ENCODE results near the gene NR2F1-AS1.

NR2F1-AS1 gene

DNA sequence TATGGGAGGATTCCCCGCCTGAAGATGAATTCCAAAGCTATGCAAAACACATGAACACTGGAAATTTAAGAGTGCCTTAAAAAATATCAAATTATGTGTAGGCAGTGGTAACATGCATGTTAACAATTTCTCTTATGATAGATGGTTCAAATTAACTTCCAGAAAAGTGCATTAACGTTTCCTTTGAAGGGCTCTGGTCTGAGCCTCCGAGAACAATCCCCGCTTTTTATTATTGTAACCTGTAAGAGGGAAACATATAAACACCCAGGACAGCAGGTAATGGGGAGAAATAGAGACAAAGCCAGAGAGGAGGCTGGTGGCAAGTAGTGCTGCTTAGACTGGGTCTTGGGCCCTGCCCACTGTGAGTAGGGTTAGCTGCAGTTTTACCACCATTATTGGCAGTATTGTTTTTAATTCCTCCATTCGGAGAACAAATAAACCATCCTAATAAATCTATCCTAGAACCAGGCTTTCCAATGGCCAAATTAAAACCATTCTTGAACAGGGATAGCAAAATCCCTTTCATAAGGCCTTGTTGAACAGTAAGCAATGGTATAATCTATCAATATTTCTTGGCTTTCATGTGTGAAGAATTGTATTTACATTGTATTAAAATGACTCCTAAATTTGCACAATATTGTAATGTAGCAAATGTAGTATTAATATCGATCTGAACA, 8.3 kb upstream of the NR2F1-AS1 start:
- no peak for DNase-seq (ENCODE audit: low read depth)

DNA sequence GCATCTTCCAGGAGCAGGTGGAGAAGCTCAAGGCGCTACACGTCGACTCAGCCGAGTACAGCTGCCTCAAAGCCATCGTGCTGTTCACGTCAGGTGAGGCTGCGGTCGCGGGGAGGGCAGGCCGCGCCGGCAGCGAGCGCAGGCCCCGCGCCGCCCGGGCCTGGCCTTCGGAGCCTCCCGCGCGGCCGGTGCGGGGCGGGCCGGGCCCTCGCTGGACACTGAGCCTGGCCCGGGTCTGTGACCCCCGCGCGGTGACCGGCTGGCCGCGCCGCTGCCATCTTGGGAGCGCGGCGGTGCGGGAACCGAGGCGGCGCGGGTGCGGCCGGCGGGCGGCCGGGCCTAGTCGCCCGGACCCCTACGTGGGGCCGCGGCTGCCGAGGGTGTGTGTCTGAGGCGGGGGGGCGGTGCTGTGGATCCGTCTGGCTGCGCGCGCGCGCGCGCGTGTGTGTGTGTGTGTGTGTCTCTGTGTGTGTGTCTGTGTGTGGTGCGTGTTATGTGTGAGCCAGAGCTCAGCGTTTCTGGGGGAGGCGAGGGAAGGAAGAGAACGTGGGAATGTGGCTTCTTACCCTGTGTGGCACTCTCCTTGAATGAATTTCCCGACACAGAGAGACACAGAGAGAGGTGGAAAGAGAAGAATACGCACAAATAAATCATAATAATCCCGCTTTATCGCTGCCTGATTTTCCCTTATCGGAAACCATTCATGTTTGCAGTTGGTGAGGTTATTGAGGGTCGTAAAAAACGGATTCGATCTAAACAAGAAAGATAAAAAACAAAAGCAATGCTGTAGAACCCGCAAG, 7.5 kb upstream of the NR2F1-AS1 start:
- no peak for DNase-seq (ENCODE audit: low read depth)

DNA sequence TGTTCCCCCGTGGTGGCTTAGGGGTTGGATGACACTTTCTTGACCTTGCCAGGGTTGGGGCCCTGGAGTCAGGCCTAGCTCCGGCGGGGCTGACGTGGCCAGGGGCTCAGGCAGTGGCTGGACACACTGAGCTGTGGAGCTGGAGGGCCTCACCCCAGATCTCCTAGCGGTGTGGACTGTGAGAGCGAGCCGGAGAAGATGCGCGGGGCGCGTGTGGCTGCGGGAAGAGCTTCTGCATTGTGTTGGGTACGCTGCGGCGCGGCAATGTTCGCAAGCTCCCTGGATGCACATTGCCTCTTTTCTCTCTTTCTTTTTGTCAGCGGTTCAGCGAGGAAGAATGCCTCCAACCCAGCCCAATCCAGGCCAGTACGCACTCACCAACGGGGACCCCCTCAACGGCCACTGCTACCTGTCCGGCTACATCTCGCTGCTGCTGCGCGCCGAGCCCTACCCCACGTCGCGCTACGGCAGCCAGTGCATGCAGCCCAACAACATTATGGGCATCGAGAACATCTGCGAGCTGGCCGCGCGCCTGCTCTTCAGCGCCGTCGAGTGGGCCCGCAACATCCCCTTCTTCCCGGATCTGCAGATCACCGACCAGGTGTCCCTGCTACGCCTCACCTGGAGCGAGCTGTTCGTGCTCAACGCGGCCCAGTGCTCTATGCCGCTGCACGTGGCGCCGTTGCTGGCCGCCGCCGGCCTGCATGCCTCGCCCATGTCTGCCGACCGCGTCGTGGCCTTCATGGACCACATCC, 6.8 kb upstream of the NR2F1-AS1 start:
- DNase-seq (ENCODE audit: low read depth), result no peak

DNA sequence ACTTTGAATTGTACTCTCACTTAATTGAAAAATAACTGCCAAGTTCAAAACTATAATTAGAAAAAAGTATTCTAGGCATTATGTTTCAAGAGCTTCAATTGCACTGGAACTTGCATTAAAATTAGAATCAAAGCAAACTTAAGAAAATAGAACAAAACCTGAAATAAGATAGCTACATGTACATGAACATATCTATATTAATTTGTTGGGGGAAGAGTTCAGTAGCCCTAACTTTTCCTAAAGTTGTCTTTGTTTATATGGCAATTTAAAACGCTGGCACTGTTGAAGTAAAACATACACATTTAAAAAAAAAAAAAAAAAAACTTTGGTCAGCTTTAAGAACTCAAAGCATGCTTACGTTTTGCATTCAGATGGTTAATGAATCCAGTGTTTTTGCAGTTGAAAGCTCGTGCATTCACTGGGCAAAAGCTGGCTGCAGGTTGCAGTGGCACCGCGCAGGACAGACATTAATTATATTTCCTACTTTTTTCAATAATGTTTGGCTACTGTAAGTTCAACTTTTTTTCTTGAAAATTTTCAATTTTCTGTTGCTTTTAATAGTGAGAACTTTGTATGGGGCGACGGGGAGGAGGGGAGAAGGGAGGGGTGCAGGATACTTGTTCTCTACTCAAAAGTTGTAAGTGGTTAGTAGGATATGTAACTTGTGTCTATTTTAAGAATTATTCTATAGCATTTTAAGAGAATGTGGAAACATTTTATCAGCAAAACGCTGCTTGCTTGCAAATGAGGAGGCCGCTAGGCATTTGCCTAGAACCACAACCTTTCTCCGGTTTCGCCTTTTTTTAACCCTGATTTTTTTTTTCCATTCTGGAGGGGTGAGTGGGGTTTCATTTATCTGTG, 5.9 kb upstream of the NR2F1-AS1 start:
- no peak for DNase-seq (ENCODE audit: low read depth)

DNA sequence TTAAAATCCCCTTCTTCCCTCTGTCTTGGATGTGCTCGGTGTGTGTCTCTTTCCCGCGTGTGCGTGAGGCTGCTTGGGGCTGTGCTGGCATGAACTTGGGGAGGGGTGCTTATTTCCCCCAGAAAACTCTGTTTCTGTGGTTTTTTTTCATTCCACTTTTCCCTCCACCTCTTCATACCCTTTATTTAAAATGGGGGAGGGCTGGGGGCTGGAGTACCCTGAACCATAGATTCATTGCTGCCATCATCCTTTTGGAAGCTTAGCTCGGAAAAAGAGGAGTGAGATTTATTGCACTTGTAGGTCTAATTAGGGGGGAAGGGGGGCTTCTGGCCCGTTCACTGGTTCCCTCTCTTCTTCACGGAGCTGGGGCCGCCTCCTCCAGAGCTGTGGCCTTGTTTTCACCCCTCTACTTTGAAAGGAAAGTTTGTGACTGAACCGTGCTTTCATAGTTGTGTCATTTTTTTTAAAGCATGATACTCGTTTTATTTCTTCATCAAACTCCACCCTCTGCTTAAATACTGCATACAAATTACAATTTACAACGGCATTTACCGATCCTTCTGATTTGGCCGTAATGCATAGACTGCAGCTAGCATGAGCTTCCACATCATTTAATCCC, 4.9 kb upstream of the NR2F1-AS1 start:
- no peak for DNase-seq (ENCODE audit: low read depth)

- no peak for DNase-seq (ENCODE audit: low read depth)
These were observed 4.2 kb upstream of the NR2F1-AS1 start for GRCh38 chr5:93585041-93585766.

DNA sequence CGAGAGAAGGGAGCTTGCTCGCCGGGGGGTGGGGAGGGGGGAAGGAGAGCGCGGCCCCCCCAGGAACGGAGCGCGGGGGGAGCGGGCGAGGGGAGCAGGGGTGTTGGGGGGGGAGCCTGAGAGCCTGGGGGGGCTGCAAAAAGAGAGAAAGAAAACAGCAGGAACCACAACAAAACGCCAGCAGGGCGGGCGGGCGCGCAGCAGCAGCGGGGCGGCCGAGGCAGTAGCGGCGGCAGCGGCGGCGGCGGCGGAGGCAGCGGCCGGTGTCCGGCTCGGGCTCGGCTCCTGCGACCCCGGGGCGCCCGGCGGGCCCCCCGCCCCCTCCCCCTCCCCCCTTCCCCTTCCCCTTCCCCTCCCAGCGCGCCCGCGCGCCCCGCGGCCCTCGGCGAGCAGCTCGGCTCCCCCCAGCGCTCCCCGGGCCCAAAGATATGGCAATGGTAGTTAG, 3.6 kb upstream of the NR2F1-AS1 start:
- DNase-seq (ENCODE audit: low read depth), result no peak

- DNase-seq (ENCODE audit: low read depth), result no peak
These were observed 3.0 kb upstream of the NR2F1-AS1 start for GRCh38 chr5:93583768-93584595.

DNA sequence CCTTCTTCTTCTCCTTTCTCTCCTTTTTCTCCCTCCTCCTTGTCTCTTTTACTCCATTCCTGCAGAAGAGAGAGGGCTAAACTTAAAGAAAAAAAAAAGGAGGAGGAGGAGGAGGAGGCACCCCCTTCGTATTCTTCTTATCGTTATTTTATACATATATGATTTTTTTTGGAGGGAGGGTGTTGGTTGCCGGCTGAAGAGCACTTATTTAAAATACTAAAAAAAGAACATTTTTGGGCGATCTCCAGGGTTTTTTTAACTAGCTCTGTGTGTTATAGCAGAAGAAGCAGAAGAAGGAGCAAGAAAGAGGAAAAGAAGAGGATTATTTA, 2.4 kb upstream of the NR2F1-AS1 start:
- no peak for DNase-seq (ENCODE audit: low read depth)

DNA sequence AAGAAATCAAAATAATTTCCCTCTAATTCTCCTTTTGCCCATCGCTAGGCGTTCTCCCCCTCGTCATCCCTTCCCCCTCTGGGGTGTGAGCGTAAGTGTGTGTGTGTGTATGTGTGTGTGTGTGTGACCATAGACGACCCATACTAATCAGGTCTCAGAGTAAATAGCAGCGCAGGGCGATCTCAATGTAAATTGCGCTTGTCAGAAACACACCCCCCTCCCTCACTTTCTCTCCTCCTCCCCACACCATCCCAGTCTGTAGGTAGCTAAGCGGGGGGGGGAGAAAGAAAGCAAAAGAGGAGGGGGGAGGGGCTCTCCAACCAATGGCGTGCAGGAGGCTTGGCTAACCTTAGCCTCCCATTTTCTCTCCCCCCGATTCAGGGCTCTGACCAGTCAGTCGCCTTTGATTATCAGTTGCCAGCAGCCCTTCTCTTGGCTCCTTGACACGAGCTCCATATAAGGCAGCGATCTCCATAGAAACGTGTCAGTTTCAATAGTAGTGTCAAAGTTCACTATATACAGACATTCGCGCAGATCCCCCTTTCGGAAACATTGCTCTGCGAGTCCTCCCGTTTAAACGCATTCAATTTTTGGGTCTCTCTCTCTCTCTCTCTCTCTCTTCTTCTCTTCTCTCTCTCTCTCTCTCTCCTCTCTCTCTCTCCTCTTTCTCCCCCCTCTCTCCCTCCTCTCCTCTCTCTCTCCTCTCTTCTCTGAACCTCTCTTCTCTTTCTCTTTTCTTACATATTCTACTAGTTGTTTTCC, 1.8 kb upstream of the NR2F1-AS1 start, which contains the start of gene NR2F1:
TSS of gene NR2F1 (plus strand) at position 546 of the 762 bp plus-strand sequence. CDS start 1,802 bp downstream, outside the sequence.
- no peak for DNase-seq (ENCODE audit: low read depth)

- DNase-seq (ENCODE audit: low read depth), result no peak
These were observed 1.1 kb upstream of the NR2F1-AS1 start for GRCh38 chr5:93582167-93582462.

DNA sequence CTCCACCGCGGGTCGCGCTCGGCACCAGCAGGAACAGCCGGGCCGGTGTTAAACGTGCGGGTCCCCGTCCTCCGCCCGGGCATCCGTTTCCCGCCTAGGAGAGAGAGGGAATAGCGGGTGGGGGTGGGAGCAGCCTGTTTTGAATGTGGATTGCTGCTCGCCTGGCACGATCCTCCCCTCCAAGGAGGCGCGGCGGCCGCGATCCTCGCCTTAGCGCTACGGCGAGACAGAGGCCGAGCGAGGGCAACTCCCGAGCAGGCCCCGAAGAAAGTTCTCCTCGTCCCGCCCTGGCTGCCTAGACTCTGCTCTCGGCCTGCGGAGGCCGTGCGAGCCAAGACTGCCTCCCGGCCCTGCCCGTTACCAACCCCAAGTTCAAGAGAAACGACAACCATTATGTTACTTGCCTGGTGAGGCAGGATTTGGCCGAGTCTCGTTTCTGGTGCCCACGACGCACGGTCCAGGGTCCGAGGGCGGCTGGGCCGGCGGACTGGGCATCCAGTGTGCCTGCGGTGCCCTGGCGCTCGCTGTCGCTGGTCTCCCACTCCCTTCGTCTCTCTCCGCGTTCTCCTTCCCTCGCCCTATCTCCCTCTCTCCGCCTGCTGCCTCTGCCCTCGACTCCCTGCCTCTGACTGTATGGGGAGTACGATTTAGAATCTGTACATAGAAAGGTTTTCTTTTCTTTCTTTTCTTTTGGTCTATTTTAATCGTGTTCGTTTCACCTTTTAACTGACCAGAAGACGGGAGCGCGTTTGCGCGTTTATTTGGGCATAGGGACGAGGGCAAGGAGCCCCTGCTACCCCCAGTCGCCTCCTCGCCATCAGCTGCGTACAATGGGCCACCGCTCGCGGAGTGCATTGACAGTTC, 724 bp downstream of the NR2F1-AS1 start:
- no peak for DNase-seq (ENCODE audit: low read depth)

GRCh38 chr5:93579692-93580062, 1.3 kb downstream of the NR2F1-AS1 start:
- DNase-seq (ENCODE audit: low read depth), result no peak

DNA sequence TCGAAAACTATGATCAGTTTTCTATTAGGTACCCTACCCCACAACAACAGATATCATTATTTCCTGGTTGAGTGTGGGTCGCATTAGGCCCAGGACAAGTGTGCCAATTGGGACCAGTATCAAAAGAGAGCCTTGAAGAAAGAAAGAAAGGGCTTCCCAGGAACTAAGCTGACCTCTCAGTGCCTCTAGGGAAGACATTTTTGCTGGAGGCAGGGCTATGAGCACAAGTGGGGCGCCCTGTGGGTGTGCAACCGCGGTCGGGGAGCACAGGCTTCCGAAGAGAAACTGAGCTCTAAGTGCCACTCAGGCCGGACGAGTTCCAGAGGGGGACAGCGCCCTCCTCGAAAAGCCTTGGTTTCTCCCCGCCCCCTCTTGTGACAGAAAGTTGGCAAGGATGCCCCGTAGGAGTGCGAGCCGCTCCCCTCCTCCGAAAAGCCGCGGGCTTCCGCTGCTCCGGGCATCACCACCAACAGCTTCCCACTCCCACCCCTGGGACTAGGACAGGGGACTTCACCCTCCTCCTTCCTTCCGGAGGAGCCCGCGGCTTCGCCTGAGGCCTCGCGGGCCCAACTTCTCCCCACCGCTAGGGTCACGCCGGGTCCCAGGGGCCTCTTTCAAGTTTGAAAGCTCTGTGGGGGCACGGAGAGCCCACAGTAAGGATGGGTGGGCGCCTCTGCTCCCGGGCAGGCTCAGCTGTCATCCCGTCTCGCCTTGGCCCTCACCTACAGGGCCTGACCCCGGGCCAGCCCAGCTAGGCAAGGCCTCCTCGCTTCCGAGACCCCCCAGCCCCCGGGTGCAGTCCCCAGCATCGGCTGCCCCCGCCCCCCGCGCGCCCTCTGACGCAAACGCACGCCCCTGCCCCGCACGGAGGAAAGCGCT, 2.0 kb downstream of the NR2F1-AS1 start:
- no peak for DNase-seq (ENCODE audit: low read depth)

- no peak for DNase-seq (ENCODE audit: low read depth)
These were observed 2.9 kb downstream of the NR2F1-AS1 start for GRCh38 chr5:93577854-93578812.
